ENCODE results near the gene SCYGR2.

SCYGR2 gene

GRCh38 chr2:227629435-227629834, 30.7 kb downstream of the SCYGR2 start:
- no peak for TF ChIP-seq CTCF (IDR thresholded peaks at IDR 0.05; ENCODE audit: insufficient read depth, low read depth, low read length, missing control alignments)
- no peak for DNase-seq (ENCODE audit: low read depth)
- H3K4me3 ChIP-seq (ENCODE audit: low read depth, low read length) = no peak overlapping the region

- TF ChIP-seq CTCF (IDR thresholded peaks at IDR 0.05; ENCODE audit: insufficient read depth, low read depth, low read length, missing control alignments) = no peak
- no peak for DNase-seq (ENCODE audit: low read depth)
- H3K4me3 ChIP-seq (ENCODE audit: low read depth, low read length) = no peak overlapping the region
Observed at GRCh38 chr2:227630322-227630721, 31.6 kb downstream of the SCYGR2 start.

- DNase-seq (ENCODE audit: low read depth) = no peak
- H3K4me3 ChIP-seq (ENCODE audit: low read depth, low read length) = no peak overlapping the region
- TF ChIP-seq CTCF (IDR thresholded peaks at IDR 0.05; ENCODE audit: insufficient read depth, low read depth, low read length, missing control alignments) = no peak
Observed at GRCh38 chr2:227632827-227633226, 34.1 kb downstream of the SCYGR2 start.

GRCh38 chr2:227634201-227634600, 35.5 kb downstream of the SCYGR2 start:
- H3K4me3 ChIP-seq (ENCODE audit: low read depth, low read length) = no peak overlapping the region
- no peak for TF ChIP-seq CTCF (IDR thresholded peaks at IDR 0.05; ENCODE audit: insufficient read depth, low read depth, low read length, missing control alignments)
- no peak for DNase-seq (ENCODE audit: low read depth)

GRCh38 chr2:227642656-227643055, 44.0 kb downstream of the SCYGR2 start:
- no peak for TF ChIP-seq CTCF (IDR thresholded peaks at IDR 0.05; ENCODE audit: insufficient read depth, low read depth, low read length, missing control alignments)
- H3K4me3 ChIP-seq (ENCODE audit: low read depth, low read length) = no peak overlapping the region
- no peak for DNase-seq (ENCODE audit: low read depth)

- no peak overlapping the region for H3K4me3 ChIP-seq (ENCODE audit: low read depth, low read length)
- DNase-seq (ENCODE audit: low read depth) = peak; percentile 11
- TF ChIP-seq CTCF (IDR thresholded peaks at IDR 0.05; ENCODE audit: insufficient read depth, low read depth, low read length, missing control alignments) = peak; percentile 3
Observed at GRCh38 chr2:227643990-227644551, 45.4 kb downstream of the SCYGR2 start.

Data from GM12865 (cell line).